ENCODE results near the gene PTPRR.

PTPRR gene

DNA sequence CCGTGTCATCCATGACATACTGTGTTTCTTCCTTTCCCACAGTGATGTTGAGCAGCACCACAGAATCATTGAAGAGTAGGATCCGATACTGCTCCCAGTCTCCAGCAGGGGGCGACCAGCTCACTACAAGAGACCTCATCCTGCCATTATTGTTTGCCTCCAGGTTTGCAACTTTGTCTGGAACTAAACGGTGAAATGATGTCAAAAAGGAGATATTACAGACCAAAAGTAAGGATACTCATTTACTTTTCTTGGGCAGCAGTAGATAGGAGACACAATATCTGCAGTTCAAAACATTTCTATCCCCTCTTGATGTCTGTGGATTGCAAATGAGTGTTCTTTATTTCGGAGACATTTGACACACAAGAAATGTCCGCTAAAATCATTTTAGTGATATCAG is 330.5 kb downstream of the PTPRR start:
- peak; percentile 31 for DNase-seq
